Measurements from ENCODE around the gene PEAK1. TPM values are rescaled to one million over a fixed set of nuclear protein-coding genes. Genes with fewer than 3 reads are reported as not detected.

PEAK1 gene
- polyA plus RNA-seq, 1 experiment, result 52.1 TPM

DNA sequence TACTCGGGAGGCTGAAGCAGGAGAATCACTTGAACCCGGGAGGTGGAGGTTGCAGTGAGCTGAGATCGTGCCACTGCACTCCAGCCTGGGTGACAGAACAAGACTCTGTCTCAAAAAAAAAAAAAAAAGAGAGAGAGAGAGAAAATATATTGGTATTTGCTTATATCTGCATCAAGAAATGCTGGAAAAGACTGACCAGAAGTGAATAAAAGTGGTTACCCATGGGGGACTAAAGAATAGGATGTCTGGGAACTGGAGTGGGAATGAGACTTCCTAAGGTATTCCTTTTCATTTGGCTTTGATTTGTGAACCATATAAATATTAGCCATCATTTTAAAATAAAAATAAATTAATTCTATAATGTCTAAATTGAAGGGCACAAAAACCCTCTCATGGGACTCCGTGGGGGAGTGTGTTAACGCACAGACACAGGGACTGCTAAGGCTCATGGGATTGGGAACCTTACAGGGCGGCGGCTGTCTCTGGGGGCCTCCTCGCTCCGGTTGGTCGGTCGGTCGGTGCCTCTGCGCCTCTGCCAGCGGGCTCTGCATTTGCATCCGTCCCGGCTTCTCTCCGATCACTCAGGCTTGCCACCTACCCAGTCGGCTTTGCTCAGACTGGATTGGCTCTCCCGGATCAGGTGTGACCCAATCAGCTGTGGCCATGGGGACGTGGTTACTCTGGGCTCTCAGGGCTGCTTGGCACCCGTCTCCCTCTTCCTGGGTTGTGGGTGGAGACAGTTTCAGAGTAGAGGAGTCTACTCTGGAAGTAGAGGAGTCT lies 336.3 kb downstream of the PEAK1 start:
- ChIA-PET CTCF (interaction anchor here (2.1 kb wide), 1 partner anchor 459 kb away, joined by 6 read pairs; no protein-coding TSS in a partner anchor), POLR2A (no interaction called here)
- no peak for DNase-seq (ENCODE audit: low read depth, low spot score)
- Histone ChIP-seq H3K9me3 (ENCODE audit: control insufficient read depth, insufficient read depth, low read length) (no peaks in the 10 kb centered on the region), H3K4me3 (ENCODE audit: low read depth, low read length) (peak overlapping the region; percentile 25; the same call in 1 of the 2 replicates), H3K27ac (ENCODE audit: low read depth, low read length) (no peak overlapping the region), H3K27me3 (ENCODE audit: control insufficient read depth, insufficient read depth, low read length) (peaks cover 2% of the 10 kb centered on the region)
- TF ChIP-seq, protein P1, sequence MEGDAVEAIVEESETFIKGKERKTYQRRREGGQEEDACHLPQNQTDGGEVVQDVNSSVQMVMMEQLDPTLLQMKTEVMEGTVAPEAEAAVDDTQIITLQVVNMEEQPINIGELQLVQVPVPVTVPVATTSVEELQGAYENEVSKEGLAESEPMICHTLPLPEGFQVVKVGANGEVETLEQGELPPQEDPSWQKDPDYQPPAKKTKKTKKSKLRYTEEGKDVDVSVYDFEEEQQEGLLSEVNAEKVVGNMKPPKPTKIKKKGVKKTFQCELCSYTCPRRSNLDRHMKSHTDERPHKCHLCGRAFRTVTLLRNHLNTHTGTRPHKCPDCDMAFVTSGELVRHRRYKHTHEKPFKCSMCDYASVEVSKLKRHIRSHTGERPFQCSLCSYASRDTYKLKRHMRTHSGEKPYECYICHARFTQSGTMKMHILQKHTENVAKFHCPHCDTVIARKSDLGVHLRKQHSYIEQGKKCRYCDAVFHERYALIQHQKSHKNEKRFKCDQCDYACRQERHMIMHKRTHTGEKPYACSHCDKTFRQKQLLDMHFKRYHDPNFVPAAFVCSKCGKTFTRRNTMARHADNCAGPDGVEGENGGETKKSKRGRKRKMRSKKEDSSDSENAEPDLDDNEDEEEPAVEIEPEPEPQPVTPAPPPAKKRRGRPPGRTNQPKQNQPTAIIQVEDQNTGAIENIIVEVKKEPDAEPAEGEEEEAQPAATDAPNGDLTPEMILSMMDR (IDR thresholded peaks at IDR 0.05; ENCODE audit: low read depth, low read length), result no peak

DNA sequence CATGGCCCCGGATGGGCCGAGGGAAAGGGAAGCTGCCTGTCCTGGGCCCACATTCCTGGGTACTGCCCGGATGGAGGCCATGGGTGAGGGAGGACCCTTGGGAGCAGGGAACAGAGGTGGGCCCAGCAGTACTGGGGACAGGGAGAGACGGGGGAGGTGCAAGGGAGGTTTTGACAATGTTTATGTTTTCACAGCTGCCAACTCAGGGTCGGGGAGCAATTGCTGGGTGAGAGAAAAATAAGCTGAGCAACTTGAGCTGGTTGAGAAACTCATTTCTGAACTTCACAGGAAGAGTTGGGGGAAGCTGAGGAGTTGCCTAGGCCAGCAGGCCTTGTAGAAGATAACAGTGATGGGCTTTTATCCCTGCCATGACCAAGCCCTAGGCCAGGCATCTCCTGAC lies 337.9 kb downstream of the PEAK1 start:
- ChIA-PET POLR2A (interaction anchor here (0.7 kb wide), 1 partner anchor 211 kb away, joined by 4 read pairs; no protein-coding TSS in a partner anchor), CTCF (interaction anchor here (2.1 kb wide), 1 partner anchor 461 kb away, joined by 6 read pairs; no protein-coding TSS in a partner anchor)
- Histone ChIP-seq H3K9me3 (ENCODE audit: control insufficient read depth, insufficient read depth, low read length) (no peaks in the 10 kb centered on the region), H3K27me3 (ENCODE audit: control insufficient read depth, insufficient read depth, low read length) (no peaks in the 10 kb centered on the region), H3K27ac (ENCODE audit: low read depth, low read length) (no peak overlapping the region), H3K4me3 (ENCODE audit: low read depth, low read length) (no peak overlapping the region)
- no peak for DNase-seq (ENCODE audit: low read depth, low spot score)
- TF ChIP-seq, protein P1 (IDR thresholded peaks at IDR 0.05; ENCODE audit: low read depth, low read length), result no peak

DNA sequence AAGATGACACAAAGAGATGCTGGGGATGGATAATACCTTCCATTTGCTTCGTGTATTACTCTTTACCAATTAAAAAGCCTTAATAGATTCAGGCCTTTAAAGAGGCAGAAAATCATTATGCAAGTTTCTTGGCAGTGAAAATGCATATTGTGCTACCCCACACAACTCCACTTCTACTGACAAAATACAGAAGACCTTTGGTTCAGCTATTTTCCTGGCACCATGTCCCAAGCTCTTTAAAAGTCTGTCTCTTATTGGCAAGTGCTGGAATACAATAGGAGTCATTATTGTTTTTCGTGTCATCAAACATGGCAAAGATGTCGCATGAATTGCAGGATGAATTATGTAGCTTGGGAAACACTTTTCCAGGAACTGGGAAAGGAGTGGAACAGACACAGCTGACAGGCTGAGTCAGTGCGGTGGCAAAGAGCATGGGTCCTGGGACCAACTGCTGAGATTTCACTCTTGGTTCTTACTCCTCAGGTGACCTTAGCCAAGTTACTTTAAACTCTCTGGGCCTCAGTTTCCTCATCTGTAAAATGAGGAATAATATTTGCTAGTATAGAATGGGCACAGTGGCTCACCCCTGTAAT lies 343.5 kb downstream of the PEAK1 start:
- Histone ChIP-seq H3K9me3 (ENCODE audit: control insufficient read depth, insufficient read depth, low read length) (no peaks in the 10 kb centered on the region), H3K27ac (ENCODE audit: low read depth, low read length) (no peak overlapping the region), H3K4me3 (ENCODE audit: low read depth, low read length) (no peak overlapping the region), H3K27me3 (ENCODE audit: control insufficient read depth, insufficient read depth, low read length) (peaks cover 3% of the 10 kb centered on the region)
- TF ChIP-seq, protein P1 (IDR thresholded peaks at IDR 0.05; ENCODE audit: low read depth, low read length), result no peak
- DNase-seq (ENCODE audit: low read depth, low spot score), result no peak
- ChIA-PET CTCF (no interaction called here), POLR2A (no interaction called here)

DNA sequence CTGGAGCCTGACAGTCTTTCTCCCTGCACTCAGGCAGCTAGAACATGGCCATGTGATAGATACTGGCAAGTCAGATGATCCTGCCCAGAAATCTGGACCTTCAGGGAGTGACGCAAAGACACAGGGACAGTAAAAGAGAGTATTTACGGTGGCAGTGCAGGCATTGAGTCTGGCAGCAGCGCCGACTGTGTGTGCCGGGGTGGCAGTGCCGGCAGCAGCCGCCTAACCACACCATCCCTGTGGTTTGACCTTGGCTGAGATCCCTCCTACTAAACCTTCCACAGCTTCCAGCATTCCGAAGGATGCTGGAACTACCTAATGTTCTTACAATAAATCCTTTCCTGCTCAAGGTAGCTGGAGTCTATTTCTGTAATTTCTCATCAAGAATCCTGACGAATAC lies 344.4 kb downstream of the PEAK1 start:
- no peak overlapping the region for H3K4me3 ChIP-seq (ENCODE audit: low read depth, low read length)
- H3K27ac ChIP-seq (ENCODE audit: low read depth, low read length), result no peak overlapping the region
- ChIA-PET CTCF (no interaction called here), POLR2A (no interaction called here)
- DNase-seq (ENCODE audit: low read depth, low spot score), result no peak
- no peaks in the 10 kb centered on the region for H3K9me3 ChIP-seq (ENCODE audit: control insufficient read depth, insufficient read depth, low read length)
- TF ChIP-seq, protein P1 (IDR thresholded peaks at IDR 0.05; ENCODE audit: low read depth, low read length), result no peak
- peaks cover 3% of the 10 kb centered on the region for H3K27me3 ChIP-seq (ENCODE audit: control insufficient read depth, insufficient read depth, low read length)

DNA sequence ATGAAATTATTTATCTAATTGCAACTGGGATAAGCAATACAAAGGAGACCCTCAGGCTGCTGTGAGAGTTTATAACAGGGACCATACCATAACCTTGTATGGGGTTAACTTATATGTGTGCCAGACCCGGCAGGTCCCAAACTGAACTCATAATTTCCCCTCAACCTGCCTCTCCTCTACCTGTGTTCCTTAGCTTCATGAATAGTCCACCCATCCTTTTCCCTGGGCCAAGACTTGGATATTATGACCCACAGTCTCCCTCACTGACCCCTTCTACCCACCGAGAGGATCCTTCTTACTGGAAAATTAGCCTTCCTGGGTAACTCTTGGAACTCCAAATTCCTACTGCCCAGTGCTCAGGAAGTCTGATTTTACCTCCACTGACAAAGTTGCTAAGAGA lies 345.6 kb downstream of the PEAK1 start:
- no peaks in the 10 kb centered on the region; the same call in 1 of the 2 replicates for H3K9me3 ChIP-seq (ENCODE audit: control insufficient read depth, insufficient read depth, low read length)
- no peak overlapping the region for H3K27ac ChIP-seq (ENCODE audit: low read depth, low read length)
- H3K27me3 ChIP-seq (ENCODE audit: control insufficient read depth, insufficient read depth, low read length), result peaks cover 3% of the 10 kb centered on the region
- no peak overlapping the region for H3K4me3 ChIP-seq (ENCODE audit: low read depth, low read length)
- ChIA-PET POLR2A (no interaction called here), CTCF (interaction anchor here (0.9 kb wide), 1 partner anchor 40 kb away, joined by 3 read pairs; no protein-coding TSS in a partner anchor)
- TF ChIP-seq, protein P1 (IDR thresholded peaks at IDR 0.05; ENCODE audit: low read depth, low read length), result no peak
- no peak for DNase-seq (ENCODE audit: low read depth, low spot score)

Data from AG04450 (cell line).